ENCODE results near the gene TNIP1.

The TNIP1 gene

DNA sequence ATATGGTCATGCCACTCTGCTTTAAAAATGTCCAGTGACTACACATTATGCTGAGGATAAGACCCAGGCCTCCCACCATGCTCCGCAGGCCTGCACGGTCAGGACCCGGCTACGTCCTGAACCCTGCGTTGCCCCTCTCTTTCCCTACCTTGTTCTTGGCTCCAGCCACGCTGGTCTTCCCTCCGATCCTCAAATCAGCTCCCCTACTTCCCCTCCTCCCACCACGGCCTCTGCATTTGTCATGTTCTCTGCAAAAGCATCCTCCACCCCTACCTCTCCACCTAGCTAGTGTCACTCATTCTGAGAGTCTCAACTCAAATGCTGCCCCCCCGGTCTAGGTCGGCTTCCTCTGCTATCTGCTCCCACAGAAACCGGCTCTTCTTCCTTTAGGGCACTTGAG lies 49.3 kb downstream of the TNIP1 start:
- H3K4me1 ChIP-seq, result peaks cover 2% of the 10 kb centered on the region
- H3K9me3 ChIP-seq (ENCODE audit: control insufficient read depth, low read length), result no peaks in the 10 kb centered on the region
- H3K9ac ChIP-seq, result no peak overlapping the region
- no peaks in the 10 kb centered on the region for H3K27me3 ChIP-seq (ENCODE audit: control insufficient read depth, insufficient read depth, low read length)
- no peaks in the 10 kb centered on the region for H3K36me3 ChIP-seq (ENCODE audit: control insufficient read depth, insufficient read depth, low read length)
- no peak overlapping the region for H3K4me2 ChIP-seq (ENCODE audit: low read length)
- no peak overlapping the region for H2AFZ ChIP-seq
- no peak overlapping the region for H3K4me3 ChIP-seq (ENCODE audit: low read depth, low read length)
- H3K79me2 ChIP-seq, result no peaks in the 10 kb centered on the region
- TF ChIP-seq, protein P1, sequence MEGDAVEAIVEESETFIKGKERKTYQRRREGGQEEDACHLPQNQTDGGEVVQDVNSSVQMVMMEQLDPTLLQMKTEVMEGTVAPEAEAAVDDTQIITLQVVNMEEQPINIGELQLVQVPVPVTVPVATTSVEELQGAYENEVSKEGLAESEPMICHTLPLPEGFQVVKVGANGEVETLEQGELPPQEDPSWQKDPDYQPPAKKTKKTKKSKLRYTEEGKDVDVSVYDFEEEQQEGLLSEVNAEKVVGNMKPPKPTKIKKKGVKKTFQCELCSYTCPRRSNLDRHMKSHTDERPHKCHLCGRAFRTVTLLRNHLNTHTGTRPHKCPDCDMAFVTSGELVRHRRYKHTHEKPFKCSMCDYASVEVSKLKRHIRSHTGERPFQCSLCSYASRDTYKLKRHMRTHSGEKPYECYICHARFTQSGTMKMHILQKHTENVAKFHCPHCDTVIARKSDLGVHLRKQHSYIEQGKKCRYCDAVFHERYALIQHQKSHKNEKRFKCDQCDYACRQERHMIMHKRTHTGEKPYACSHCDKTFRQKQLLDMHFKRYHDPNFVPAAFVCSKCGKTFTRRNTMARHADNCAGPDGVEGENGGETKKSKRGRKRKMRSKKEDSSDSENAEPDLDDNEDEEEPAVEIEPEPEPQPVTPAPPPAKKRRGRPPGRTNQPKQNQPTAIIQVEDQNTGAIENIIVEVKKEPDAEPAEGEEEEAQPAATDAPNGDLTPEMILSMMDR (IDR thresholded peaks at IDR 0.05), result no peak
- H3K27ac ChIP-seq, result no peak overlapping the region

DNA sequence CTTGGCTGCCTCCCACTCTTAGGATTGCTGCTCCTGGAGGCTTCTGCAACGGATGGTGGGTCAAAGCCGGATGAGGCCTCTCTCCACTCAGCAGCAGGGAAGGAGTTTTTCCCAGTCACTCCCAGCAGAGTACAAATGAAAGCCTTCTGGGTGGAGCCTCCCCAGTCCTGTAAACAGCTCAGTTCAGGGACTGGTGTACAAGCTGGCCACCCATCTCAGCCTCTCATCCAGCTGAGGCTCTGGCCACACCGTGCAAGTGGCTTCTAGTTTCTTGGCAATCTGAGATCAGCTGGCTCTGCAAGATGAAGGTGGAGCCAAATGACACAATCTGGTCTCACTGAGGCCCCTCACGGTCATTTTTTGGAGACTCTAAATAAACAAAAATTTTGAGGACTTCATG lies 50.5 kb downstream of the TNIP1 start:
- TF ChIP-seq, protein P1 (IDR thresholded peaks at IDR 0.05), result no peak
- no peak overlapping the region for H3K4me2 ChIP-seq (ENCODE audit: low read length)
- no peaks in the 10 kb centered on the region for H3K27me3 ChIP-seq (ENCODE audit: control insufficient read depth, insufficient read depth, low read length)
- H3K9ac ChIP-seq, result no peak overlapping the region
- no peak overlapping the region for H3K27ac ChIP-seq
- no peaks in the 10 kb centered on the region for H3K9me3 ChIP-seq (ENCODE audit: control insufficient read depth, low read length)
- no peaks in the 10 kb centered on the region for H3K36me3 ChIP-seq (ENCODE audit: control insufficient read depth, insufficient read depth, low read length)
- H3K4me1 ChIP-seq, result no peaks in the 10 kb centered on the region
- H2AFZ ChIP-seq, result no peak overlapping the region
- no peak overlapping the region for H3K4me3 ChIP-seq (ENCODE audit: low read depth, low read length)
- no peaks in the 10 kb centered on the region for H3K79me2 ChIP-seq

DNA sequence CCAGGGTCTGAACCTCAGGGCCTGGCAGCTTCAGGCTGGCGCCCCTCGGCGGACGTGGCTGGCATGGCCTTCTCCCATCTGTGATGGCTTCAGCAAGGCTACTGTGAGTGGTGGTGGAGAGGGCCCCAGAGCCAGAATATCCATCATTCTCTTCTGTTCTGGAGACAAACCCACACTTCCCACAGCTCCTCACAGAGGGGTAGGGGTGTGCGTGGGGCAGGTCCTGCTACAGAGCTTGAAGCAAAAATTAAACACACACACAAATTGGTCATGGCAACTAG lies 50.8 kb downstream of the TNIP1 start:
- TF ChIP-seq, protein P1 (IDR thresholded peaks at IDR 0.05), result no peak
- no peak overlapping the region for H3K4me3 ChIP-seq (ENCODE audit: low read depth, low read length)
- no peaks in the 10 kb centered on the region for H3K9me3 ChIP-seq (ENCODE audit: control insufficient read depth, low read length)
- H3K27ac ChIP-seq, result no peak overlapping the region
- H3K4me2 ChIP-seq (ENCODE audit: low read length), result no peak overlapping the region
- H3K9ac ChIP-seq, result no peak overlapping the region
- H3K27me3 ChIP-seq (ENCODE audit: control insufficient read depth, insufficient read depth, low read length), result no peaks in the 10 kb centered on the region
- no peaks in the 10 kb centered on the region for H3K36me3 ChIP-seq (ENCODE audit: control insufficient read depth, insufficient read depth, low read length)
- H3K4me1 ChIP-seq, result no peaks in the 10 kb centered on the region
- H3K79me2 ChIP-seq, result no peaks in the 10 kb centered on the region
- H2AFZ ChIP-seq, result no peak overlapping the region

DNA sequence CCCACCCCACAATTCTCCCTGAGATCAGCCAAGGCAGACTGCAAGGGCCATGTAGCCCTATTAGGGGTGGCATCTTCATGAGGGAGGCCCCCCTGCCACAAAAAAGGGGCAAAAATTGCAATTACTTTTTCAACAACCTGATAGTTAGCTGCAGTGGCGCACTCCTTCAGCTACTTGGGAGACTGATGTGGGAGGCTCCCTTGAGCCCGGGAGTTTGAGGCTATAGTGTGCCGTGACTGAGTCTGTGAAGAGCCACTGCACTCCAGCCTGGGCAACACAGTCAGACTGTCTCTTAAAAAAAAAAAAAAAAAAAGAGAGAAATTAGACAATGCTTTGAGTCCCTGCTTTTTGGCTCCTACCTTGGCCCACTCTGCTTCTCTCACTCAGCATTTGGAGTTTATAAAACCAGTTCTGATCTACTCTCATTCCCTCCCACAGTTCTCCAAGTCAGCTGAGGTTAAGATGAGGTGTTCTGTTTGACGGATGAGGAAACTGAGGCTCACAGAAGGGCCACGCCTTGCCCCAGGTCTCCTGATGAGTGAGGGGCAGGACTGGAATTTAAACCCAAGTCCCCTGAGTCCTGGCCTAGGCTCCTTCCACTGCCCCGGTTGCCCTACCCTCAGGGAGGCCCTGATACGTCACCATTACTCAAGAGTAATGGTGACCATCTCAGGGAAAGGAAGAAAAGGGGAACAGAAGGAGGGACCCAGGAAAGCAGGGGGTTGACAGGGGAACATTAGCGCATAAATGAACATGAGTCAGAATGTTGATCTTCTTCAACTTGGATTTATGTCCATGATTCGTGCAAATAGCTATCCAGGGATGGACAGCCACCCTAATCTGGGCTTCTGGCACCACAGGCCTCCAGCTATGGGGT lies 51.4 kb downstream of the TNIP1 start:
- Histone ChIP-seq H3K4me3 (ENCODE audit: low read depth, low read length) (no peak overlapping the region), H3K36me3 (ENCODE audit: control insufficient read depth, insufficient read depth, low read length) (no peaks in the 10 kb centered on the region), H3K27ac (no peak overlapping the region), H3K27me3 (ENCODE audit: control insufficient read depth, insufficient read depth, low read length) (no peaks in the 10 kb centered on the region), H3K9ac (no peak overlapping the region), H2AFZ (no peak overlapping the region), H3K79me2 (no peaks in the 10 kb centered on the region), H3K4me2 (ENCODE audit: low read length) (no peak overlapping the region), H3K4me1 (no peaks in the 10 kb centered on the region), H3K9me3 (ENCODE audit: control insufficient read depth, low read length) (no peaks in the 10 kb centered on the region)
- TF ChIP-seq, protein P1 (IDR thresholded peaks at IDR 0.05), result no peak

DNA sequence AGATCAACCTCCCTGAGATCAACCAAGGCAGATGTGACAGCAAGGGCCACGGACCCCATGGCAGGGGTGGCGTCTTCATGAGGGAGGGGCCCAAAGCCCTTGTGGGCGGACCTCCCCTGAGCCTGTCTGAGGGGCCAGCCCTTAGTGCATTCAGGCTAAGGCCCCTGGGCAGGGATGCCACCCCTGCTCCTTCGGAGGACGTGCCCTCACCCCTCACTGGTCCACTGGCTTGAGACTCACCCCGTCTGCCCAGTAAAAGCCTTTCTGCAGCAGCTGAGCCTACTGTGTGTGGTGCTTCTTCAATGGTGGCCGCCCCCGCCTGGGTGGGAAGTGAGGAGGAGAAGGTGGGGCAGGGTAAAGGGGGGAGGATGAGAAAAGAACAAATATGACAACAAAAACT lies 52.1 kb downstream of the TNIP1 start:
- Histone ChIP-seq H3K79me2 (no peaks in the 10 kb centered on the region), H3K27ac (no peak overlapping the region), H3K36me3 (ENCODE audit: control insufficient read depth, insufficient read depth, low read length) (no peaks in the 10 kb centered on the region), H3K27me3 (ENCODE audit: control insufficient read depth, insufficient read depth, low read length) (no peaks in the 10 kb centered on the region), H3K9ac (no peak overlapping the region), H3K4me3 (ENCODE audit: low read depth, low read length) (no peak overlapping the region), H3K9me3 (ENCODE audit: control insufficient read depth, low read length) (no peaks in the 10 kb centered on the region), H3K4me2 (ENCODE audit: low read length) (no peak overlapping the region), H3K4me1 (peaks cover 2% of the 10 kb centered on the region), H2AFZ (no peak overlapping the region)
- TF ChIP-seq, protein P1 (IDR thresholded peaks at IDR 0.05), result no peak

All from parathyroid adenoma (tissue), 2 donors.